ENCODE results near the gene SULF2.

SULF2 gene

GRCh38 chr20:47792021-47792618 is 6.8 kb upstream of the SULF2 start:
- TF ChIP-seq ZFX (IDR thresholded peaks at IDR 0.05), result no peak
- TF ChIP-seq CTCF (conservative IDR thresholded peaks at IDR 0.05), result no peak
- no peak overlapping the region for H3K27ac ChIP-seq

GRCh38 chr20:47791084-47791599 is 5.9 kb upstream of the SULF2 start:
- no peak overlapping the region for H3K27ac ChIP-seq
- no peak for TF ChIP-seq ZFX (IDR thresholded peaks at IDR 0.05)
- no peak for TF ChIP-seq CTCF (conservative IDR thresholded peaks at IDR 0.05)

- H3K27ac ChIP-seq, result no peak overlapping the region
- TF ChIP-seq ZFX (IDR thresholded peaks at IDR 0.05), result no peak
- no peak for TF ChIP-seq CTCF (conservative IDR thresholded peaks at IDR 0.05)
Measured at GRCh38 chr20:47790580-47790965, 5.3 kb upstream of the SULF2 start.

- TF ChIP-seq CTCF (conservative IDR thresholded peaks at IDR 0.05) (no peak), ZFX (IDR thresholded peaks at IDR 0.05) (no peak)
- H3K27ac ChIP-seq, result no peak overlapping the region
Measured at GRCh38 chr20:47789764-47790579, 4.7 kb upstream of the SULF2 start.

- H3K27ac ChIP-seq, result no peak overlapping the region
- TF ChIP-seq CTCF (conservative IDR thresholded peaks at IDR 0.05) (no peak), ZFX (IDR thresholded peaks at IDR 0.05) (no peak)
Measured at GRCh38 chr20:47789081-47789763, 3.9 kb upstream of the SULF2 start.

GRCh38 chr20:47788741-47789080 is 3.4 kb upstream of the SULF2 start:
- no peak overlapping the region for H3K27ac ChIP-seq
- TF ChIP-seq ZFX (IDR thresholded peaks at IDR 0.05) (no peak), CTCF (conservative IDR thresholded peaks at IDR 0.05) (no peak)

GRCh38 chr20:47786765-47787107 is 1.5 kb upstream of the SULF2 start:
- H3K27ac ChIP-seq, result no peak overlapping the region
- TF ChIP-seq ZFX (IDR thresholded peaks at IDR 0.05) (no peak), CTCF (conservative IDR thresholded peaks at IDR 0.05) (peak; percentile 51)
